SU-DHL-6 (cell line): ENCODE results near the gene PLA2G2E.
A peak's percentile ranks its signal among the peaks of the same experiment; 100 is the strongest.
"Not testable (repeated sequence)": the region's sequence is repeated elsewhere in the genome, so short reads cannot be mapped to it uniquely, and the experiment has no call there.

Experiments
- H2AFZ ChIP-seq: fragments of 200-600 bp; sonication (generic); 2 replicates; pipeline ENCODE4 v1.6.1; 2014; ENCODE audit warnings: low read depth, mild to moderate bottlenecking, moderate library complexity, mixed read lengths, antibody characterized with exemption, low read length; ENCODE audit not compliant: severe bottlenecking
- H3F3A ChIP-seq: fragments of 200-600 bp; shearing (Covaris generic); 2 replicates; pipeline ENCODE4 v1.6.0; 2016; ENCODE audit warnings: antibody characterized with exemption, mild to moderate bottlenecking; ENCODE audit not compliant: insufficient read depth
- H3K27ac ChIP-seq: fragments of 200-600 bp; sonication (generic); 2 replicates; pipeline ENCODE4 v1.5.1; 2016; ENCODE audit warnings: low read depth, mild to moderate bottlenecking, low read length, moderate library complexity, mixed read lengths
- H3K27me3 ChIP-seq: fragments of 200-600 bp; sonication (generic), shearing (Covaris generic); 2 replicates; pipeline ENCODE4 v1.6.0; 2014; ENCODE audit warnings: mild to moderate bottlenecking, low read length
- H3K36me3 ChIP-seq: fragments of 200-600 bp; sonication (generic); 2 replicates; pipeline ENCODE4 v1.6.1; 2014; ENCODE audit warnings: mild to moderate bottlenecking, low read length, mixed read lengths
- H3K4me2 ChIP-seq: fragments of 300-600, 200-600 bp; shearing (Covaris generic), sonication (generic); 2 replicates; pipeline ENCODE4 v1.6.0; 2014; ENCODE audit warnings: low read length, low read depth, mild to moderate bottlenecking; ENCODE audit not compliant: poor library complexity, severe bottlenecking
- H3K4me3 ChIP-seq: fragments of 200-600 bp; sonication (generic); 2 replicates; pipeline ENCODE4 v1.5.1; 2014; ENCODE audit warnings: antibody characterized with exemption, low read length, mild to moderate bottlenecking, mixed read lengths; ENCODE audit not compliant: insufficient read depth, poor library complexity, severe bottlenecking
- H3K79me2 ChIP-seq: fragments of 200-600 bp; sonication (generic); 2 replicates; pipeline ENCODE4 v1.6.1; 2014; ENCODE audit warnings: mild to moderate bottlenecking, low read length, moderate library complexity; ENCODE audit not compliant: insufficient read depth
- H3K9ac ChIP-seq: fragments of 200-600 bp; sonication (generic); 2 replicates; pipeline ENCODE4 v1.7.0; 2014; ENCODE audit warnings: mild to moderate bottlenecking, low read length
- H3K9me2 ChIP-seq: fragments of 200-600 bp; sonication (generic); replicated peaks from 2 replicates; pipeline ENCODE4 v1.6.1; 2014; ENCODE audit warnings: low read length; ENCODE audit not compliant: insufficient read depth
- H3K9me3 ChIP-seq: fragments of 200-600 bp; sonication (generic); 2 replicates; pipeline ENCODE4 v1.6.1; 2014; ENCODE audit warnings: low read length, mixed read lengths; ENCODE audit not compliant: insufficient read depth
- H4K20me1 ChIP-seq: fragments of 200-600 bp; sonication (generic); 2 replicates; pipeline ENCODE4 v1.6.1; 2014; ENCODE audit warnings: low read depth, mild to moderate bottlenecking, antibody characterized with exemption, low read length, moderate library complexity, mixed read lengths
- EZH2phosphoT487 ChIP-seq: fragments of 200-600 bp; sonication (generic), shearing (Covaris generic); conservative IDR thresholded peaks from 2 replicates; pipeline ENCODE4 v1.6.1; 2018; ENCODE audit warnings: mild to moderate bottlenecking, antibody characterized with exemption, low read length, moderate library complexity, mixed read lengths
- TF ChIP-seq, protein P1 (sequence below): fragments of 200-600 bp; sonication (generic); IDR thresholded peaks from one replicate; pipeline ENCODE4 v1.5.1; 2017; ENCODE audit warnings: antibody characterized with exemption, mild to moderate bottlenecking, low read length, moderate library complexity; ENCODE audit not compliant: insufficient read depth, poor library complexity, severe bottlenecking

The PLA2G2E gene

GRCh38 chr1:19882111-19883071 lies 41.0 kb downstream of the PLA2G2E start, which contains the start of gene OTUD3:
TSS of gene OTUD3 (plus strand) at chr1:19882395. CDS start at chr1:19882514, 119 bp downstream.
- Histone ChIP-seq H3F3A (no peaks in the 10 kb centered on the region), H3K4me2 (peak within 1 kb of the TSS; percentile 67), H3K9ac (peak within 1 kb of the TSS; percentile 87), H2AFZ (peak within 1 kb of the TSS; percentile 96), H3K27me3 (no peaks in the 10 kb centered on the region), H3K9me3 (no peaks in the 10 kb centered on the region), H3K9me2 (no peaks in the 10 kb centered on the region), H3K4me3 (peak within 1 kb of the TSS; percentile 77), H3K36me3 (no peaks in the 10 kb centered on the region), H3K79me2 (peaks cover 49% of the 10 kb centered on the region), H3K27ac (peak within 1 kb of the TSS; percentile 55), H4K20me1 (no peaks in the 10 kb centered on the region)
- TF ChIP-seq, protein P1, sequence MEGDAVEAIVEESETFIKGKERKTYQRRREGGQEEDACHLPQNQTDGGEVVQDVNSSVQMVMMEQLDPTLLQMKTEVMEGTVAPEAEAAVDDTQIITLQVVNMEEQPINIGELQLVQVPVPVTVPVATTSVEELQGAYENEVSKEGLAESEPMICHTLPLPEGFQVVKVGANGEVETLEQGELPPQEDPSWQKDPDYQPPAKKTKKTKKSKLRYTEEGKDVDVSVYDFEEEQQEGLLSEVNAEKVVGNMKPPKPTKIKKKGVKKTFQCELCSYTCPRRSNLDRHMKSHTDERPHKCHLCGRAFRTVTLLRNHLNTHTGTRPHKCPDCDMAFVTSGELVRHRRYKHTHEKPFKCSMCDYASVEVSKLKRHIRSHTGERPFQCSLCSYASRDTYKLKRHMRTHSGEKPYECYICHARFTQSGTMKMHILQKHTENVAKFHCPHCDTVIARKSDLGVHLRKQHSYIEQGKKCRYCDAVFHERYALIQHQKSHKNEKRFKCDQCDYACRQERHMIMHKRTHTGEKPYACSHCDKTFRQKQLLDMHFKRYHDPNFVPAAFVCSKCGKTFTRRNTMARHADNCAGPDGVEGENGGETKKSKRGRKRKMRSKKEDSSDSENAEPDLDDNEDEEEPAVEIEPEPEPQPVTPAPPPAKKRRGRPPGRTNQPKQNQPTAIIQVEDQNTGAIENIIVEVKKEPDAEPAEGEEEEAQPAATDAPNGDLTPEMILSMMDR, result peak; percentile 81
- TF ChIP-seq EZH2phosphoT487, result no peak

DNA sequence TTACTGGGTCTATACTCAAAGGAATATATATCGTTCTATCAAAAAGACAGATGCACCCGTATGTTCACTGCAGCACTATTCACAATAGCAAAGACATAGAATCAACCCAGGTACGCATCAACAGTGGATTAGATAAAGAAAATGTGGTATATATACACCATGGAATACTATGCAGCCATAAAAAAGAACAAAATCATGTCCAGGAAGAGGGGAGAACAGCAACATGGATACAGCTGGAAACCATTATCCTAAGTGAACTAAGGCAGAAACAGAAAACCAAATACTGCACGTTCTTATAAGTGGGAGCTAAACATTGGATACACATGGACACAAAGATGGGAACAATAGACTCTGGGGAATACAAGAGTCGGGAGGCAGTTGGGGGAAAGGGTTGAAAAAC lies 42.6 kb downstream of the PLA2G2E start:
- not testable (repeated sequence) for H3K4me2 ChIP-seq, H3K36me3 ChIP-seq, H3K9me2 ChIP-seq, H3K9me3 ChIP-seq, H3K27ac ChIP-seq, H3F3A ChIP-seq, H2AFZ ChIP-seq, H3K27me3 ChIP-seq, H4K20me1 ChIP-seq, H3K9ac ChIP-seq, H3K4me3 ChIP-seq
- peaks cover 34% of the 10 kb centered on the region for H3K79me2 ChIP-seq

- peaks cover 23% of the 10 kb centered on the region for H3K79me2 ChIP-seq
- TF ChIP-seq, protein P1, result no peak
- no peak for TF ChIP-seq EZH2phosphoT487
- H2AFZ ChIP-seq, result no peak overlapping the region
- no peak overlapping the region for H3K27ac ChIP-seq
- H3K9me3 ChIP-seq, result no peaks in the 10 kb centered on the region
- no peak overlapping the region for H3K4me3 ChIP-seq
- no peaks in the 10 kb centered on the region for H3K9me2 ChIP-seq
- no peak overlapping the region for H3K4me2 ChIP-seq
- no peaks in the 10 kb centered on the region for H3K27me3 ChIP-seq
- H3K9ac ChIP-seq, result no peak overlapping the region
- H4K20me1 ChIP-seq, result no peaks in the 10 kb centered on the region
- no peaks in the 10 kb centered on the region for H3K36me3 ChIP-seq
- H3F3A ChIP-seq, result no peaks in the 10 kb centered on the region
These were observed 43.8 kb downstream of the PLA2G2E start for GRCh38 chr1:19879661-19880060.

GRCh38 chr1:19879227-19879626 lies 44.2 kb downstream of the PLA2G2E start:
- Histone ChIP-seq H3K4me2 (no peak overlapping the region), H2AFZ (no peak overlapping the region), H4K20me1 (no peaks in the 10 kb centered on the region), H3F3A (no peaks in the 10 kb centered on the region), H3K9me3 (no peaks in the 10 kb centered on the region), H3K9me2 (no peaks in the 10 kb centered on the region), H3K9ac (no peak overlapping the region), H3K79me2 (peaks cover 19% of the 10 kb centered on the region), H3K36me3 (no peaks in the 10 kb centered on the region), H3K4me3 (no peak overlapping the region), H3K27ac (no peak overlapping the region), H3K27me3 (no peaks in the 10 kb centered on the region)
- TF ChIP-seq, protein P1, result no peak
- TF ChIP-seq EZH2phosphoT487, result no peak
